Activated naive CD4-positive, alpha-beta T cell treated with Interleukin-2 at 50 U/mL for 16 hours (primary cell): ENCODE measurements around the gene VWA1.
A peak's percentile ranks its signal among the peaks of the same experiment; 100 is the strongest.
"Not testable (repeated sequence)": the region's sequence is repeated elsewhere in the genome, so short reads cannot be mapped to it uniquely, and the experiment has no call there.

Experiments
- DNase-seq: peaks from one replicate; pipeline ENCODE4 v3.0.0-alpha.2; 2020

The VWA1 gene

DNA sequence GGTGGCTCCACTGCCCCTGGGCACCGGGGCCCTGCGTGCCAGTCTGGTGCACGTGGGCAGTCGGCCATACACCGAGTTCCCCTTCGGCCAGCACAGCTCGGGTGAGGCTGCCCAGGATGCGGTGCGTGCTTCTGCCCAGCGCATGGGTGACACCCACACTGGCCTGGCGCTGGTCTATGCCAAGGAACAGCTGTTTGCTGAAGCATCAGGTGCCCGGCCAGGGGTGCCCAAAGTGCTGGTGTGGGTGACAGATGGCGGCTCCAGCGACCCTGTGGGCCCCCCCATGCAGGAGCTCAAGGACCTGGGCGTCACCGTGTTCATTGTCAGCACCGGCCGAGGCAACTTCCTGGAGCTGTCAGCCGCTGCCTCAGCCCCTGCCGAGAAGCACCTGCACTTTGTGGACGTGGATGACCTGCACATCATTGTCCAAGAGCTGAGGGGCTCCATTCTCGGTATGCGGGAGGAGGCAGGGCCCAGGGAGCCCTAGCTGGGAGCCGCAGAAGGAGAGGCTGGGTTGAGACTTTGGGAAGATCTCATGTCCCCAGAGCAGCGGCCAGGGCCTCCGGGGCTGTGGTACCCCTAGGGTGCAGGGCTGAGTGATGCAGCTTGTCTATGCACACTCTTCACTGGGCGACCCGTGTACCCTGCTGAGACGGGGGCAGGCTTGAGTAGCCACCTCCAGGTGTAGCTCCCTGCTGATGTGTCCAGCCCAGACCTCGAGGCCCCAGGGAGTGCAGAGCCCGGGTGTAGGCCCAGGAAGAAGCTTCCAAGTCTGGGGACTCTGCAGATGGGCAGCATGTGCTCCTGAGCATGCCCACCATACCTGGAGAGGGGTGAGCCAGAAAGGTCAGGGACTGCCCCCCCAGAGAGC is 1.8 kb downstream of the VWA1 start:
- no peak for DNase-seq

DNA sequence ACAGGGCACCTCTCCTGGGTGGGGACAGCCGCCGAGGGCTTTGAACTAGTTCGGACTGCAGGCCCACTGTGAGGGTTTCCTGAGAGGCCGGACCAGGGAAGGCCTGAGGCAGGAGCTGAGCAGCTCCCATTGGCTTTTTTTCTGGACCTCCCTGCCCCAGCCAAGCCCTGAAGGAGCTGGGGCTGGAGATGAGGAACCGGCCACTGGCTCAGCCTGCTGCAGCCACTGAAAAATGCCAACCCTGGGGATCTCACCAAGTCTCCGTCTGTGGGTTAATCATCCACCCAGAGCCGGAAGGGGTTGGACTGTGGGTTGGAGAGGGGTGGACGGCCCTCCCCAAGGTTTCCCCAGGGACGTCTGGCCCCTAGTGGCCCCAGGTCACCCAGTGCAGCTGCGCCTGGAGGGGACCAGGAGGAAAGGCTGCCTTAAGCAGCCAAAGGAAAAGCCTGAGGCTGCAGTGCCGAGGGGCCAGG is 2.5 kb downstream of the VWA1 start:
- no peak for DNase-seq

DNA sequence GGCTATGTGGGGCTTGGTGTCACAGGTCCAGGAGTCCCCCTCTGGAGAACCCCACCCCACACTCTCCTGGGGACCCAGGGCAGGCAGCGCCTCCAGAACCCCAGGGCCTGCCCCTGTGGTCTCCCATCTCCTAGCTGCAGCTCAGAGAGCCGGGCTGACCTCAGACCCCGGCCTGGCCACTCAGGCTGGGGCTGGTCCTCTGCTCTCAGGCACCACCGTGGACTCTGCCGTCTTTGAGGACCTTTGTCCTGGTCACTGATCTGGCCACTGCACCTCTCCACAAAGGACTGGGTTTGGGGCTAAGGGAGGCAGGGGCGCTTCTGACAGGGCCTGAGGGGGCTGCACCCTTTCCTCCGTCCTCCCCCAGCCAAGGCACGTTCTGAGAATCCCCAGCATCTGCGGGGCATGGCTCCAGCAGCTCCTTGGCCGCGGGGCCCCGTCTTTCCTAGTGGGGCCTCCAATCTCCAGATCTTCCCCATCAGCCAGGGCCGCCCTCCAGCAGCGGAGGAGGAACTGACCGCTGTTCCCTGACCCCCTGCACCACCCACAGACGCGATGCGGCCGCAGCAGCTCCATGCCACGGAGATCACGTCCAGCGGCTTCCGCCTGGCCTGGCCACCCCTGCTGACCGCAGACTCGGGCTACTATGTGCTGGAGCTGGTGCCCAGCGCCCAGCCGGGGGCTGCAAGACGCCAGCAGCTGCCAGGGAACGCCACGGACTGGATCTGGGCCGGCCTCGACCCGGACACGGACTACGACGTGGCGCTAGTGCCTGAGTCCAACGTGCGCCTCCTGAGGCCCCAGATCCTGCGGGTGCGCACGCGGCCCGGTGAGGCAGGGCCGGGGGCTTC is 3.3 kb downstream of the VWA1 start:
- DNase-seq = no peak

DNA sequence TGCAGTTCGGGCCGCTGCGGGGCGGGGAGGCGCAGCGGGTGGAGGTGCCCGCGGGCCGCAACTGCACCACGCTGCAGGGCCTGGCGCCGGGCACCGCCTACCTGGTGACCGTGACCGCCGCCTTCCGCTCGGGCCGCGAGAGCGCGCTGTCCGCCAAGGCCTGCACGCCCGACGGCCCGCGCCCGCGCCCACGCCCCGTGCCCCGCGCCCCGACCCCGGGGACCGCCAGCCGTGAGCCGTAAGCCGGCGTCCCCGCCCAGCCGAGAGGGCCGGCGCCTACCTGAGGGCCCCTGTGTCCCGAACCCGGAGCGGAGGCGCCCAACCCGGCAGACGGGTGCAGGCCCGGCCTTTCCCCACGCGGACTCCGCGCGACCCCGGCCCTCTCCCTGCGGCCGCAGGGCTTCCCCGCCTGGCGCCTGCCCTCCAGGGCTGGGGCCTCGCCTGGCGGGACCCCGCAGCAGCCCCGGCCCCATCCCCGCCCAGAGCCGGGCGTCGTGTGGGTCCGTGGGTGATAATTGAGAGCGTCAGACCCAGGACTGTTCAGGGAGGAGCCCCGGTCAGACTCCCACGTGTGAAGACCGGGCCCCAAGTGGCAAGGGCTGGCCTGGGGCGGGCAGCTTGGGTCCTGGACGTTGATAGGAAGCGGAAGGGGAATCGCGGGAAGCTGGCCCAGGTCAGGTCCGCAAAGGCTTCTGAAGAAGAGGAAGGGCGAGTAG is 4.2 kb downstream of the VWA1 start:
- DNase-seq = no peak

DNA sequence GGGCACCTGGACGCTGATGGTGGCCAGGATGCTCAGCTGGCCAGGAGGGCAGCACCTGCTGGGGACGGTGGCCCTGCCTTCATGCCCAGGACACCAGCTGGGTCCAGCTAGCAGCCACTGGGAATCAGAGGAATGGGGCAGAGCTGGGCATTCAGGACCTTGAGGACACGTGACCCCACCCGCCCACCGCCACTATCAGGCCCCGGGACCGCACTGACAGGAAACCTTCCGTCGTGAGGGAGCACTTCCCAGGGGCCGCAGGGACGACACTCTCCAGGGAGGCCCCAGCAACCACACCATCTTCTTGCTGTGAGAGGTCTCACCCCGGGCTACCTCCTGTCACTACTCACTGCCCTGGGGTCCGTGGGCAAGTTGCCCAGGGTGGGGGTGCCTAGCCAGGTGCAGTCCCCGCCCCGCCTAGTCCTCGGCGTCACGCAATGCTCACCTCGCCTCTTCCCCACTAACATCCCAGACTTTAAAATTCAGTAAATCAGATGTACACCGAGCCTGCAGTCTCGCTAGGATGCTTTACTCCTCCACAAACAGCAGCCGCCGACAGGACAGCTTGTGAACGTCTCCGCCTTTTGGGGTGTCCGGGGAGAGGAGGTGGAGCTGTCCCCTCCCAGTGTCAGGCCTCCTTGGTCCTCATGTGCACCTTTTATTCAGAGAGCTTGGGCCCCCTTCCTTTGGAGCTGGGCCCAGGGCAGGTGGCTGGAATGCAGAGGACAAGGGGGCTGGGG is 4.9 kb downstream of the VWA1 start:
- DNase-seq = no peak

DNA sequence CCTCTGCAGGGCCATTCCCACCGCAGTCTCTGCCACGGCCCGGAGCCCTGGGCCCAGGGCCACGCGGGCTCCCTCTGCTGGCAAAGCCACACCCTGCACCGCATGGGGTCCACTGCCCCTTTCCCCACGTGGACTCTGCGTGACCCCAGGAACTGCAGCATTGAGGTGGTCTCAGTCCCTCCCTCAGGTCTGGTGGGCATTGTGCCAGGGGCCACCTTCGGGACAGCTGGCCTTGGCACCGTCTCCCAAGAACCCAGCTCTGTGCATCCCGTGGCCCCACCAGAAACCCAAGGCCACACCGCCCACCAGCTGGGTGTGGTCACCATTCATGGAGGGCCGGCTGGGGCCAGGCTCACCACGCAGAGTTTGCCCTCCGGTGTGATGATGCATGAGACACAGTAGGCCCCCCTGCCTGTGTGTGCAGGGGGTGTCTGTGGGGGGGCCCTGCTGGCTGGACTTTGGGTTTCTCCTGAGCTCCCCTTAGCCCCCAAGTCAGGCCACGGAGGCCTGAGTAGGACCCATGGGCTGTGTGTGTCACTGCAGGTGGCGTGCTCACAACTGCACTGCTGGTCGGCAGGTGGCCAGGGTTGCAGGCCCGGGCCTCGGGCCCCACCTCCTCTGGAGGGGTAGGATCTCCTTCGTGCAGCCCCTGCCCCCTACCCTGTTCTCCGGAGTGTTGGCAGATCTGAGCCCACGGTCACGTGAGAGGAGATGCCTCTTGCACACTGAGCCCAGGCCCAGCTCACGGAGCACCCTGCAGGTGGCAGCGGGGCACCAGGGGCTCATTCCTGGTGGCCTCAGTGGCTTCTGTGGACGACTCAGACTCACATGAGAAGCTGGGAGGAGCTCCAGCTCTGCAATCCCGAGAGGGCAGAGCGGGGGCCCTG is 5.8 kb downstream of the VWA1 start:
- peak; percentile 64 for DNase-seq

DNA sequence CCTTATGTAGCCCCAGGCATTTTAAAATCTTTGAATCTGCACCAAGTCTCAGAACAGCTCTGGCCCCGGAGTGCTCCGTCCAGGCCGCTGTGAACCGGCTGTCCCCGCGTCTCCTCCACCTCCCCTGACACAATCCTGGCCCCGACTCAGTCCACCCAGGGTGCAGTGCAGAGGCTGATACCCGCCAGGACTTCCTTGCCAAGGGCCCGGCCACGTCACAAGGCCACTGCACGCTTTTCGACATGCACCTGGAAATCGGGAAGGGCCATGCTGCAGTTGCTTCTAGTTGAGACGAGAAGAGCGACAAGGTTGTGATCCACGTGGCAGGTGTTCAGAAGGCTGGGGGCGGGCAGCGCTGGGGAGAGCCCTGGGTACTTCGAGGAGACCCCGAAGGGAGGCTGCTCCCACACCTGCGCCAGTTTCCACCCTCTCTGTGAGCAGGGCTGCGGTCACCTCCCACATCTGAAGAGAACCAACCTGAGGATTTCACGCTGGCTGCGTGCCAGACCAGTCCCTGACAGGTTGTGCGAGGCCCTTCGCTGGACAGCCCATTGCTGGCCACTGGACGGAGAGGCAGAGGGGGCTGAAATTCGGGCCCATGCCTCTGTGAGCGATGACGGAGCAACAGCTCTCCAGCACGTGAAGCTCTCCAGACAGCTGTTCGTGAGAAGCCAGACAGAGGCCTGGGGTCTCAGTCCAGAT is 6.7 kb downstream of the VWA1 start:
- DNase-seq = no peak

DNA sequence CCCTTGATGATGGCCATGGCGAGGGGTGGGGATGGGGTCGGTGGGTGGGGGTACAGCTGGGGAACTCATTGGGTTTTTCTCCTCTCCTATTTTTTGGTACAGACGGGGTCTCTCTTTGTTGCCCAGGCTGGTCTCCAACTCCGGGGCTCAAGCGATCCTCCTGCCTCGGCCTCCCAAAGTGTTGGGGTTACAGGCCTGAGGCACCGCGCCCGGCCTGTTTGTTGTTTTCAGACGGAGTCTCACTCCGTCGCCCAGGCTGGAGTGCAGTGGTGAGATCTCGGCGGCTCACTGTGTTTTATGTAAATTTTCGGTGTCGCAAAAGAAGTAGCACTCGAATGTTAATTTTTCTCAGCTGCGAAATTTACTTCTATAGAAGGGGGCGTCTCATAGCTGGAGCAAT is 11.1 kb downstream of the VWA1 start:
- DNase-seq = not testable (repeated sequence)

DNA sequence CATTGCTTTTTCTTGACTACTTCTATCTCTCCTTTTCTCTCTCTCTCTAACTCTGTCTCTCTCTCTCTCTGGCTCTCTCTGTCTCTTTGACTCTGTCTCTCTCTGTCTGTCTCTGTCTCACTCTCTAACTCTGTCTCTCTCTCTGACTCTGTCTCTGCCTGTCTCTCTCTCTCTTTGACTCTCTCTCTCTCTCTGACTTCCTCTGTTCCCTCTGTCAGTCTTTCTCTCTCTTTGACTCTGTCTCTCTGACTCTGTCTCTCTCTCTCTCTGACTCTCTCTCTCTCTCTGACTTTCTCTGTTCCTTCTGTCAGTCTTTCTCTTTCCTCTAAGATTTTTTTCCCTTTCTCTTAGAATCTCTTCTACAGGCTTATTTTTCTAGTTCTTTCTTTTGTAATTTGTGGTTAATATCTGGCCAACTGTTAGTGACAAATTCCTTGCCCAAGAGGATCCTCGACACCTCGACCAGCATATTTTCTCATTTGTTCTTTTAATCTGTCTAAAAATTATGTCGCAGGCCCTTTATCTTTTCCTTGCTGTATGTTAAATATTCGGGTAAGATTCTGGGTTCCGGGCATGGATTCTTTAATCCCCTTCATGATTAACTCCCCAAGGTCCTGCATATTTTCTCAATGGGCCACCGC is 13.7 kb downstream of the VWA1 start, which contains the start of gene ATAD3C:
Gene ATAD3C (plus strand): TSS at position 591 of the 641 bp plus-strand sequence. CDS start 995 bp downstream, outside the sequence.
- no peak for DNase-seq

DNA sequence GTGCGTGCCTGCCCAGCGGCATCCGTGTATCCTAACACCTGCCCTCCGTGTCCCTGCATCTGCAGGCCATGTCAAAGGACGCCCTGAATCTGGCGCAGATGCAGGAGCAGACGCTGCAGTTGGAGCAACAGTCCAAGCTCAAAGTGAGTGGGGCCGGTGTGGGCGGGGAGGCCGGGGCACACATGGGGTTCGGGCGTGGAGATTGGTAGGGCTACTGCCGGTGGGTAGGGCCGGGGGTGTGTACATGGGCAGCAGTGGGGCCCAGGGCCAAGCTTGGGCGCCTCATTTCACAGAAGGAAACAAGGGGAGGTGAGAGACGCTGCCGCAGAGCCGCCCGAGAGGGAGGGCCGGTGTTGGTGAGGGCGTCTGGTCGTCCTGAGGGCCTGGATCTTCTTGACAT is 15.1 kb downstream of the VWA1 start:
- DNase-seq = not testable (repeated sequence)

DNA sequence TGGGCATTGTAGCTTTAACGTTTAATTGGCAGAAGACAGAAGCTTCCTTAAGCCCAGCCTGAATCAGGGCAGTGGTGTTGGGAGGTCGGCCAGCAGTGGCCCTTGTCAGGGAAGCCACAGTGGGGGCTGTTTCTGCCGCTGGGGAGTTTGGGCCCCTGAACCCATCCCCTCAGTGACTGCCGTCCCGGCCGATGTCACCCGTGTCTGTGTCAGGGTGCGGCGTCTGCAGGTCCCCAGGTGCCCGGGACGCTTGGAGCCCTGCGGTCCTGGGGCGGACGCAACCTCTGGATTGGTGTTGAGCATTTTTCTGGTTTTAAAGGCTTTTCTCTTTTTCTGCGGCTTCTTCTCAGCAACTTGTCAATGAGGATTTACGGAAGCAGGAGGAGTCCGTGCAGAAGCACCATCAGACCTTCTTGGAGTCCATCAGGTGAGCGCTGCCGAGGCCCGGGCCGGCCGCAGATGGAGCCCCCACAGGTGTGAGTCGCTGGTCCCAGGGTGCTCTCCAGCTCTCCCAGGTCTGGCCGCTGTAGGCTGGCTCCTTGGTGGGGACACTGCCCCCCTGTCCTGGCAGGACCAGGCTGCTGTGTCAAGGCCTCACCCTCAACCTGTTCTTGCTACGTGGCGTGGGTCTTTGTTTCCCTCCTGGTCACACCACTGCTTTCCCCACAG is 16.3 kb downstream of the VWA1 start:
- DNase-seq = no peak

DNA sequence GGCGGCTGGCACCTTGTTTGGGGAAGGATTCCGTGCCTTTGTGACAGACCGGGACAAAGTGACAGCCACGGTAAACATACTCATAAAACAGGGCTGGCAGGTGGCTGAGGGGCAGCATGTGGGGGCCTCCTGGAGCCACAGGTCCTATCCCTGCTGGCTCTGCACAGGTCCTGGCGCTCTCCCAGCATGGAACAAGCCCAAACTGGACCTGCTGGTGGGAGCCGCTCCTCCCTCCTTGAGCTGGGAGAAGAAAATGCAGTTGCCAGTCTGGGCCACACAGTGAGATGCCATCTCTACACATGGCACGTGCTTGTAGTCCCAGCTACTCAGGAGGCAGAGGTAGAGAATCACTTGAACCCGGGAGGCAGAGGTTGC is 16.9 kb downstream of the VWA1 start:
- DNase-seq = not testable (repeated sequence)

DNA sequence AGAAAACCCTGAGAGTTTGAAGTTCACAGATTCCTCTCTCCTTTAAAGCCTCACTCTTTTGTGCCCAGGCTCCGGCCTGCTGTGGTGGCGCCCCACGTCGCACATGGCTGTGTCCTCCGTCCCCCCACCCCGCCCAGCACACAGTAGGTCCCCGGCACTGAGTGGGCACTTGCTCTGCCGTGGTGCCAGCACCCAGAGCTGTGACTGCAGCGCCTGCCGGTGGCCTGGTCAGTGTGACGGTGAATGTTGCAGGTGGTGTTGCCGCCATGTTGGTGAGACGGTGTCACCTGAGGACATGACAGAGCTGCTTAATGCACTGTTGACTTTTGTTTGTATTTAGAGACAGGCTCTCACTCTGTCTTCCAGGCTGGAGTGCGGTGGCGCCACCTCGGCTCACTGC is 17.4 kb downstream of the VWA1 start:
- no peak for DNase-seq

DNA sequence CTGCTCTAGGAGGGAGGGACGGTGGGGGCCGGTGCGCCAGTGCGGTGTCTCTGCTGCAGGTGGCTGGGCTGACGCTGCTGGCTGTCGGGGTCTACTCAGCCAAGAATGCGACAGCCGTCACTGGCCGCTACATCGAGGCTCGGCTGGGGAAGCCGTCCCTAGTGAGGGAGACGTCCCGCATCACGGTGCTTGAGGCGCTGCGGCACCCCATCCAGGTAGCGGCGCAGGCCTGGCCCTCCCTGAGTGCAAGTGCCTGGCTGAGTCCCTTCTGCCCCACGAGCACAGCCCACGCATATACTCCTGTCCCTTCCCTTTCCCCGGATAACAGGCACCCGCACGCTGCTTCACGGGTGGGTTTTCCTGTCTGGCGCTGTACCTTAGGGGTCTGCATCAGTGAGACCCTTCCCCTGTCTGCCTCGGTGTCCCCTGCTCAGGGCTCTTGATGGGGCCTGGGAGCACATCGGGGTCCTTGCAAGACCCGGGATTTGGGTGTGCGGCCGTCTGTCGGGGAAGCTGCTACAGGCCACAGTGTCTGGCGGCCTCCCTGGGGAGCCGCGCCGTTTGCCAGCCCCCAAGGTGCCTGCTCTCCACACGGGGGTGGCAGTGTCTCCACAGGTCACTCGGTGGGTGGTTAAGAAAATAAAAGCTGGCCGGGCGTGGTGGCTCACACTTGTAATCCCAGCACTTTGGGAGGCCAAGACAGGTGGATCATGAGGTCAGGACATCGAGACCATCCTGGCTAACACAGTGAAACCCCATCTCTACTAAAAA is 19.0 kb downstream of the VWA1 start:
- not testable (repeated sequence) for DNase-seq

DNA sequence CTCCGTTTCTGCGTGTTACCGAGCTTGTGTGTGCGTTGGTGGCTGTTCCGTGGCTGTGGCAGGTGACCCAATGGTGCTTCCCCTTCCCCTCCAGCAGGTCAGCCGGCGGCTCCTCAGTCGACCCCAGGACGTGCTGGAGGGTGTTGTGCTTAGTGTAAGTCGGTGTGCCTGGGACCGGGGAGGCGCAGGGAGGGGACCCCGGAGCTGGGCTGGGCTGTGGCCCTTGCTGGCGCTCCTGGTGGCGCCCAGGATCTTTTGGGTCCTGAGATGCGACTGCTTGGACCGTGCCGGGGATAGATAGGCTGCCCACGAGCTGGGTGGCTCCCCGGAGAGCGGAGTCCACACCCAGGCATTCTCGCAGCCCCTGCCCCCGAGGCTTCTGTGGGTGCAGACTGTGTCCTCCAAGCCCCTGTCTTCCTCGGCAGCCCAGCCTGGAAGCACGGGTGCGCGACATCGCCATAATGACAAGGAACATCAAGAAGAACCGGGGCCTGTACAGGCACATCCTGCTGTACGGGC is 19.9 kb downstream of the VWA1 start:
- DNase-seq = no peak

DNA sequence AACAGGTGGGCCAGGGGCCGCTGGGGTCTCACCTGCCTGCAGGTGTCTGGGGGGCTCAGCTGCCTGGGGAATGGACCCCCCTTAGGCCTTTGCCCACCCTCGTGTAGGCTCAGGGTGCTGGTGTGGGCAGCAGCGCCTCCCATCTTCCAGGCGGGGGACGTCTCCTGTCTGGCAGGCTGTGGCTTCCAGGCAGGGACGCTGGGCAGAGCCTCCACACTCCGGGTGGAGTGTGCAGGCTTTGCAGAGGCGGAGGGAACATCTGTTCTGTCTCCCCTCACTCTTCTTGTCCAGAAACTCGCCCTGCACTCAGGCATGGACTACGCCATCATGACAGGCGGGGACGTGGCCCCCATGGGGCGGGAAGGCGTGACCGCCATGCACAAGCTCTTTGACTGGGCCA is 20.4 kb downstream of the VWA1 start:
- not testable (repeated sequence) for DNase-seq

DNA sequence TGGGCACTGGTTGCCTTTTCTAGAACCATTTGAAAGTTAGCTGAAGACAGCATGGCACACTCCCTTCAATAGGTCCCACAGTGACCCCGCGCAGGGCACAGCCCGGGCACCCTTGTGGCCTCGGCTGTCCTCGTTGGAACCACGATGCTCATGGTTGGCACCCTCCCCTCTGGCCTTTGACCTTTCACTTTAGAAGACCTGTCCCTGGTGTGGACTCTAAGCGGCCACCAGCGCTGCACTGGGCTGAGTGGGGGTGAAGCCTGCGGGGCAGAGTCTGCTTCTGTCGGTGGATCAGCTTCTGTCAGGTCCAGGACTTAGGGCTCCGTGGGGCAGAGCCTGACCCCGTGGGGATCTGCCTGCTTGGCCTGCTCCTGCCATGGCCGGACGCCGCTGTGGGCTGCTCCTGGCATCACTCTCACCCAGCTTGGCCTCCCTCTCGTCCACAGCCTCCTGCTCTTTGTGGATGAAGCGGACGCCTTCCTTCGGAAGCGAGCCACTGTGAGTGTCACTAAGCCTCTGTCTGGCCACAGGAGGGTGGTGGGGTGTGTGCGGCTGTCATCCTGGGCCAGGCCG is 21.3 kb downstream of the VWA1 start:
- DNase-seq = not testable (repeated sequence)

DNA sequence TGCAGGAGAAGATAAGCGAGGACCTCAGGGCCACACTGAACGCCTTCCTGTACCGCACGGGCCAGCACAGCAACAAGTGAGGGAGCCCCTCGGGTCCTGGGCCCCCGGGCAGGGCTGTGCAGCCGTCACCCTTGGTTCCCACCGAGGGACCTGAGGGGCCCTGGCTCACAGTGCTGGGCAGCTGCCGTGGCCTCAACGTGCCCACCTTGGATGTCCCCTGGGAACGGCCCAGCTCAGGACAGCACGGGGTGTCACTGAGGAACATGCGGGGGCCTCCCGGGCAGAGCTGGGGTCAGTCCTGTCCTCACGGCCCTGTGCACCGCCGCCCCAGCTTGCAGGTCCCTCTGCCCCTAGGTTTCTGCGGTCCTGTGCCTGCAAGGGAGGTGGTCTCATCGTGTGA is 23.7 kb downstream of the VWA1 start:
- not testable (repeated sequence) for DNase-seq
